GM19238 (cell line): Measurements from ENCODE around the gene MBNL2.

Experiments used
- DNase-seq: peaks from one replicate; pipeline ENCODE4 v3.0.0; 2011; ENCODE audit warnings: low spot score; ENCODE audit not compliant: insufficient read length

MBNL2 gene

DNA sequence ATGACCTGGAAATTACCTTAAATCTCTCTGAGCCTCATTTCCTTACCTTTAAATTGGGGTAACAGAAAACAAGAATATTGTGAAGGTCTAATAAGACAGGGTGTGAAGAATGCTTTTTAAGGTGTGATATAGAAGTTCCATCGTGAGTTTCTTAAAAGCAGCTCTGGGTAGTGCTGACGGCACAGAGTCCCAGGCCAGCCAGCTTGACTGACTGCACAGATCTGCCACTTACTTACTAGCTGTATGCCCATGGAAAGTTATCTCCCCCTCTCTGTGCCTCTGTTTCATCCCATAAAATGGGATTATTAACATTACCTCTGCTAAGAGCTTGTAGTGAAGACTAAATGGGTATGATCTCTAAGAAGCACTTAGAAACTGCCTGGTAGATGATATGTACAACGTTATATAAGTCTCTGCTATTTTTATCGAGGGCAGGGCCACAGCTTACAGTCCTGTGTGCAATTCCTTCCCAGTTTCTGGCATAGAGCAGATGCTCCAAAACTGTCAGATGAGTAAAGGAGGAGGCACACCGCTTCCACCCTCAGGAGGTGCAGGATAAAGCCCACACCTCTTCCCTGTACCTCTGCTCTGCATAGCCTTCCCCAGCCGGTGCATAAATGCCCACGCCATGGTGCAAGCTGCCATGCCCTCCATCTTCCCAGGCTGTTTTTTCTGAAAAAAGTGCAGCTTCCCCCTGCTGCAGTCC, 99.6 kb downstream of the MBNL2 start:
- DNase-seq: no peak

DNA sequence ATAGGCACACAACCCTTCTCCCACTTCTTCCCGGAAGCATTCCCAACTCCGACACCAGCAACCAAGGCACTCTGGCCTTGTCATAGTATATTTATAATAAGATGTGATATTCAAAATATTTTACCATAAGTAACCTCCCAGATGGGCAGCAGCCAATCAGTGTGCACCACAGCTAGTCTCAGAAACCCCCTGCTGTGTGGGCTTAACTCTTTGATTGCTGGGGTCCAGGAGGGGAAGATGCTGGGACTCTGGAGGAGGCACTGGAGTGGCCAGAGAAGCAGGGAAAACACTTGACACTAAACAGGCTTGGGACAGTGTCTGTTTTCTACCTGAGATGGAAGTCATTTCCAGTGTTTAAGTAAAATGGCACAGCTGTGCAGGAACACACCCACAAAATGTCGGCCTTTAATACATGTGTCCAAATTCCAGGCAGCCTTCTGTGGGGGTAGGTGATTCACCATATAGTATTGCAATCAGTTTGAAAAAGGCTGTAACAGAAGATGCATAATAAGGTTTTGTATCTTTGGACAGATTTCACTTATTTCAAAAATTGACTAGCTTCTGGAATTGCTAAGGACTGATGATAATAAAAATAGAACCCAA, 100.7 kb downstream of the MBNL2 start:
- DNase-seq: no peak

GRCh38 chr13:97324115-97324514, 102.0 kb downstream of the MBNL2 start:
- no peak for DNase-seq

DNA sequence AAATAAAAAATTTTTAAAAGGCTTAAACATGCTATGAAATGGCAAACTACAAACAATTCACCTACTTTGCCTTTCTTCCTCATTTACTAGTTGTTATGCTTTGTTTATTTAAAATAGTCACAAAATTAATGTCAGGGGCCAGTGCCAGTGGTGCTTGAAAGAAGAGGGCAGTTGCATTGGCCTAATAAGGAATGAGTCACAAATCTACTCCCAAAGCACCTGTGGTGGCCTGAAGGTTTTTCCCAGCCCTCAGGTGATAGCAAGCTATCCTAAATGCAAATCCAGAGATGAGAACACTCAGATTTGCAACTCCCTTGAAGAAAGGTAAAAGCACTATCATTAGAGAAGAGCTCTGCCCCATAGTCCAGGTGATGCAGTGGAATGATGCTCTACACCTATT, 103.6 kb downstream of the MBNL2 start:
- no peak for DNase-seq

DNA sequence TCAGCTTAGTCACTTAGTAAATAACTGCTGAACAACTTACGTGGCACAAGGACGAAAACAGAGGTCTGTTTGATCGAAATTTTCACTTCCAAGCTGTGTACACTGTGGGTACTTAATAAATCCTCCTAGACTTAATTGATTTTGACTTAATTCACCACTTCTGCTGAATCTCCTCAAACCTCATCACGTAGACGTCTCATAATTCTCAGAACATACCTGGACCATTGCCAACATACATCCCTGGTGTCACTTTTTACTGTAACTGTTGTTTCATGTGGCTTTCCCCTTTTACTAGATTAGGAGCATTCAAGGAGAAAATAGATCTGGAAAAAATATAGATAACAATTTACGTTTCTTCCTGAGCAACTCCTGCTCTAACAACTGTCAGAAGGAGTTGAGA, 105.0 kb downstream of the MBNL2 start:
- DNase-seq: no peak

- DNase-seq: no peak
Observed at GRCh38 chr13:97327506-97328221, 105.5 kb downstream of the MBNL2 start.

GRCh38 chr13:97328222-97328790, 106.2 kb downstream of the MBNL2 start:
- DNase-seq: no peak

DNA sequence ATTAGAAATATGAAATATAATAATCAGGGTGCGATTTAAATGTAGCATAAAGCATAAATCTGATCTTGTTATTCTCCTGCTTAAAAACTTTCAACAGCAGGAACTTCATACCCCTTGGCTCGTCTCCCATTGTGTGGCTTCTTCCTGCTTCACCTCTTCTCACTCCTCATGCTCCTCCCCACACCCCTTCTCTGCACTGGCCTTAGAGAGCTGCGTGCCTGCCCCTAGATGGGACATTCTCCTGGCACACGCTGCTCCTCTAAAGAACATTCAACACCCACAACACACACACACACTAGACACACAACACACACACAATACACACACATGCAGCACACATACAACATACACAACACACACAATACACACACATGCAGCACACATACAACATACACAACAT, 107.2 kb downstream of the MBNL2 start:
- DNase-seq: no peak

- no peak for DNase-seq
Observed at GRCh38 chr13:97330448-97330847, 108.3 kb downstream of the MBNL2 start.

DNA sequence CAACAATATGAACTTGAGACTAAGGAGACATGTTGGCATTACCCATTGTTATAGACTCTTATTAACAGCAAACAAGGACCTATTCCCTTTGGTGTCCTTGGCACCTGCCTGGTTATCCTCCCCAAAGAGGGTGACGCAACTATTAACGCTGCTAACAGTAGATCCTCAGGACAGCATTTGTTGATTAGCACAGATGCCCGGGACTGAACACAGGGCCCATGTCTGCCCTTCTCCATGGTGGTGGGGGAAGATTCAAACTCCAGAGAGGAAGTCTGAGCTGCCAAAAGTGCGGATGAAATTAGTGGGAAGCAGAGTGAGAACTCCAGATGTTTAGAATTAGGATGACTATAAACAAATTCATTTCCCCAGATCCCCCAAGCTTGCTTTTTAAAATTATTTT, 110.6 kb downstream of the MBNL2 start:
- no peak for DNase-seq

- DNase-seq: no peak
Observed at GRCh38 chr13:97333983-97334382, 111.8 kb downstream of the MBNL2 start.

DNA sequence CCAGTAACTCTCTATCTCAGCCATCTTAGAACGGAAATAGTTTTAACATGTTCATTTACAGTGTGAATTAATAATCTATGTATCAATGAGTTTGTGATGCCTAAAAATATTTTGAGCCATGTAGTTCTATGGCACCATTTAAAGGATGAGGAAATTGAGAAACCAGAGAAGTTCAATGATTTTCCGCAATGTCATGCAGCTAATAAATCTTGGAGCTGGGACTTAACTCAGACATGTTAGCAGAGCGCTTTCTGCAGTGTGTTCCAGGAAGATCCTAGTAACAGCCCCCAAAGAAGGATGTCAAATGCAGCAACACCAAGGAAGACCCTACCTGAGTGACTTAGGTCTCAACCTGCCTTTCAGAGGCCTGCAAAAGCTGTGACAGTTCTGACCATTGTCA, 112.6 kb downstream of the MBNL2 start:
- no peak for DNase-seq

DNA sequence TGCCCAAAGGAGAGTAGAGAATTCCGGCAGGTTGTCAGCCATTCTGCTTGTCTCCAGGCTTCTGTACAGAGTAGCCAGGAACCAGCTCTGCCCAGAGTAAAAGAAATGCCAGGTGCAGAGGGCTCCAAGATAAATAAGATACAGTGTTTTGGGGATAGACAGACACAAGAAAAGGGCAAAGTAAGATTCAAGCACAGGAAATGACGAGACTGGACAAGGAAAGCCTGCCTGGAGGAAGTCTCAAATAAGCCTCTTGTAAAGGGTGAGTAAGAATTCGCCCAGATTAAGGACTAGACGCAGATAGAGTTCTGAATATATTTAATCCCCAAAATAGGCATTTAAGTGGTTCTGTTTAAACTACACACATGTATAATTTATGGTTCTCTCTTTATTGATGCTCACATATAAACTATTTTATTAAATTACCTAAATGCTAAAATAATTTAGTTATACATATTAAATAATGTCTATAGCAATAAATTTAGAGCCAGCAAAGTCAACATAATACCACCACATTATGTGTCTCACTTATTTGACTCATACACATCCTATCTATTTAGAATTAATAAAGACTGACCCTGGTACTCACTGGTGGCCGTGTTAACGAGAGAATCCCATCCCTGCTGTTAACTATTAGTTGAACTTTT, 113.5 kb downstream of the MBNL2 start:
- DNase-seq: no peak

DNA sequence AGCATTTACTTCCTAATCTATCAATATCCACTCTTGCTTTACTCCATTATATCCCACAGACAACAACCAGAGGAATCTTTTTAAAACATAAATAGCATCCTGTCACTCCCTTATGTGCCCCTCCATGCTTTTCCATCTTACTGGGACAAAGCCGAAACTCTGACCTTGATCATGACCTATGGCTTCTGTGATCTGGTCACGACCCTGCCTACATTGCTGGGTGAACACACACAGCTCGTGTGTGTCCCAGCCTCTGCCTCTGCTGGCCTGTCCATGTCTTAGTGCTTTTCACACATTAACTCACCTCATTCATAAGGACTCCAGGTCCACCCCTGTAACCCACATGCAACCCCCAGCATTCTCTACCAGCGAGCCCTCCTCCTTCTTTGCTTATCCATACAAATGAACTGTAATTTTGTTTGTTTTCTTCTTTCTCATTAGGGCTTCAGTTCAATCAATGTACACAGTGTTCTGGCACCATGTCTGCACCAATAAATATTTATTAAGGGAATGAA, 115.9 kb downstream of the MBNL2 start:
- DNase-seq: no peak

- no peak for DNase-seq
Observed at GRCh38 chr13:97338571-97338970, 116.4 kb downstream of the MBNL2 start.

DNA sequence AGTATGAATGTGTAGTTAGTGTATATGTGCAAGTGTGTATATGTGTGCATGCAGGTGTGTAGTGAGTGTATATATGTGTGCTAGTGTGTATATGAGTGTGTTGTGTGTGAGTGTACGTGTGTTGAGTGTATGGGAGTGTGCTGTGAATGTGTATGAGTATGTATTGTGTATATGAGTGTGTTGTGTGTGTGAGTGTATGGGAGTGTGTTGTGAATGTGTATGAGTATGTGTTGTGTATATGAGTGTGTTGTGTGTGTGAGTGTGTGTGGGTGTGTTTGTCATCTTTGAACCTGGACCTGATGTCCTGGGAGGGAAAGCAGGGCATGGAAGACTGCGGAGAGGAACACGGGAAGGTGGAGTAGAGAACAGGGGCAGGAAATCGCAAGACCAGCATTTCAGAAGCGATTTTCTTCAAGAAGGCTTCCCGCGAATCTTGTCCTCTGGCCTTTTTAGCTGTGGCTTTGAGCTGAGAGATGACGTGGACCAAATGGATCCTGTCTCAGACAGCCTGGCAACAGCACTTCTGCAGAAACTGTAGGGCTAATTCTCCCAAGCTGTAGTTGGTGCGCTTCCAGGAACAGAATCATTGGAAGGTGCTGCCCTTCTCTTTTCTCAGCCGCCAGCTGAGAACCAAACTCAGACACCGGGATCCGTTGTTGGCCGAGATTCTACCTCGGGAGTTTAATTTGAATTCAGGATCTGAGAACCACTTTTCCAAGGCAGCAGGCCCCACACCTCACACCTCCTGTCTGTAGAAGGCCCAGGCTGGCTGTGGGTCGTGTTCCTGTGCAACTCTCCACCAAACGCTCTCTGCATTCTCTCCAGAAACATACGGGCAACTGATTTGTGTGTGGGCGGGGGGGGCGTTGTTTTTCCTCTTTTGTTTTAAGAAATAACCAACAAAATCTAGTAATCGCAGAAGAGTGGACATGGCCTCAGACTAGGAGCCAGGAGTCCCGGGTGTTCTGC, 117.2 kb downstream of the MBNL2 start:
- DNase-seq: no peak

DNA sequence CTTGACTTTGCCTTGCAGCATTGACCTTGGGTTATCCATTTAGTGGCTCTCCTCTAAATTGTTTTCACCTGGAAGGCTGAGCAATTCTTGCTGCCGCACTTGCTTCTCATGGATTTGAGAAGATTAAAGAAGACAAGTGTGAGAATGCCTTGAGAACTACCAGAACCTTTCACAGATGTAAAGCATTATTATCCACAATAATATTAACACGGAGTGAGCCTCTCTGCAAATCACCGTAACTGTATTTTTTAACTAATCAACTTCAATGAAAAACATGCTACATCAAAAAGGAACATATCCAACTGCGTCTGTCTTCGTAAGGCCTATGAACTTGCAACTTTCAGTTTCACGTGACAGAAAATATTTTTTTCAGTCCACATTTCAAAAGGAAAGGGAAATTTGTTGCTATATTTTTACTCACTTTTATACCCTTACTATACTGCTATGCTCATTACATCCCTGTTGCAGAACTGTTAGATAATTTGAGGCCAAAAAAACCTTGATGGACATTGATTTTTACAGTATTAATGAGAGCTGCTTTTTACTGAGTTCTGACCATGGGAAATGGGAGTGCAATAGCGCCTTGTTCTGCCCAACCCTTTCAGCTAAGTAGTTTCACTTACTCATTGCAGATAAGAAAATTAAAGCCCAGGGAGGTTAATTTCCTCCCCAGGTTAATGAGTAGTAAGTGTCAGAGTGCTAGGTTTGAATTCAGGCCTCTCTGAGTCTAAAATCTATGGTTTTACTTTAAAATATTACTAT, 118.0 kb downstream of the MBNL2 start:
- no peak for DNase-seq

DNA sequence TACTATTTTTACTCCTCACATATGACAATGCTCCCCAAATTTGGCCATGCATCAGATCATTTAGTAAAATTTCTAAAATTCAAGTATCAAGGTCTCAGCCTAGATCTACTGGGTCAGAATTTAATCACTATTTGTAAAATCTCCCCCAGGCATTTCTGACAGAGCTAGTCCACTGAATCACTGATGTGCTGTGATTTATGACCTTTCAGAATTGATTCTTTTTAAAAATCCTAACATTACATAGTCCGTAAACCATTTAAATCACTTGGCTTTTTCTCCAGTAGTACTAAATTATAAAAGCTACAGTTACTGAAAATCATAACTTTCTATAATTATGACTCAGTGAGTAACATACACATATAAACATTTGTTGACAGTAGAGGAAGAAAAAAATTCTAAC, 119.0 kb downstream of the MBNL2 start:
- DNase-seq: no peak

DNA sequence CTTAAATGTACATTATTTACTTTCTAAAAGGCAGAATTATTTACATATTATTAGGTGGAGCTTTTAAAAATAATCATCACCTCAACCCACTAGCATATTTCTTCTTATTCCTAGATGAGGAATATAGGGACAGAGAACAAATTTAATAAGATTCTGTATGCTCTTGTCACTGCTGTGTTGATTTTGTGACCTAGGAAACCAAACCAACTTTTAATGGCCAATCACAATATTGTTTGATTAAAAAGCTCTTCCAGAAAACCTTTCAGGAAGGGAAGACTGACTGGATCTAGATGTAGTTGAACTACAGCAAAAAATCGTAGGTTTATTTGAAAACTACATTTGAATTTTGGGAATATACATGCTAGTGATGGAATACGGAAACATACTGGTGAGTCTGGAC, 120.0 kb downstream of the MBNL2 start:
- DNase-seq: no peak

DNA sequence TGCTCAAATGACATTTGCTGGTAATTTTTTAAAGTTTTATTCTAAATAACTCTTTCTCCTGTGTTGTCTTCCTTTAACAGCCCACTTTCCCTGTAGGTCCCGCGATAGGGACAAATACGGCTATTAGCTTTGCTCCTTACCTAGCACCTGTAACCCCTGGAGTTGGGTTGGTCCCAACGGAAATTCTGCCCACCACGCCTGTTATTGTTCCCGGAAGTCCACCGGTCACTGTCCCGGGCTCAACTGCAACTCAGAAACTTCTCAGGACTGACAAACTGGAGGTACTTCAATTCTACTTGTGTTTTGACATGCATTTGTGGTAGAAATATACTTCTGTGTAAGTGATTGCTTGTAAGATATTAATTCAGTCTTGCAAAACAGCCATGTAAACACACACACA, 120.8 kb downstream of the MBNL2 start:
- no peak for DNase-seq
